ENCODE data around the gene DMAC2. TPM values are rescaled to one million over a fixed set of nuclear protein-coding genes. Genes with fewer than 3 reads are reported as not detected.
"Not testable (repeated sequence)": the region's sequence is repeated elsewhere in the genome, so short reads cannot be mapped to it uniquely, and the experiment has no call there.

DMAC2 gene
- total and polyA plus RNA-seq, 8 donors, result 48.4 to 64.6 (median 58.4) TPM

DNA sequence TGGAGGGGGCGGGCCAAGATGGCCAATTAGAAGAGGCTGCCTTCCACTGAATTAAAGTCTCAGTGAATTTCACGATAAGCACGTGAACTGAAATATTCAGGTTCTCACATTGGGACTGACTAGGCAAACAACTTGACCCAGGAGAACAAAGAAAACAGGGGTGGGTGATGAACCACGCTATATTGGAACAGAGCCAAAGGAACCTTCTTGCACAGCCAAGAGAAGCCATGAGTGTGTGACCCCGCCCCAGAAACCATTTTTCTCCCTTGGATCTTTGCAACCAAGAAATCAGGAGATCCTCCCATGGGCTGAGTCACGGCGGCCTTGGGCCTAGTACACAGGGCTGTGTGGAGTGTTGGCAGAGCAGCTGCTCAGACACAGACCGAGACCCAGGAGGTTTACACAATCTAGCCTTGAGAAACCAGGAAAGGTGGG, 40.1 kb upstream of the DMAC2 start:
- TF ChIP-seq, protein P1, sequence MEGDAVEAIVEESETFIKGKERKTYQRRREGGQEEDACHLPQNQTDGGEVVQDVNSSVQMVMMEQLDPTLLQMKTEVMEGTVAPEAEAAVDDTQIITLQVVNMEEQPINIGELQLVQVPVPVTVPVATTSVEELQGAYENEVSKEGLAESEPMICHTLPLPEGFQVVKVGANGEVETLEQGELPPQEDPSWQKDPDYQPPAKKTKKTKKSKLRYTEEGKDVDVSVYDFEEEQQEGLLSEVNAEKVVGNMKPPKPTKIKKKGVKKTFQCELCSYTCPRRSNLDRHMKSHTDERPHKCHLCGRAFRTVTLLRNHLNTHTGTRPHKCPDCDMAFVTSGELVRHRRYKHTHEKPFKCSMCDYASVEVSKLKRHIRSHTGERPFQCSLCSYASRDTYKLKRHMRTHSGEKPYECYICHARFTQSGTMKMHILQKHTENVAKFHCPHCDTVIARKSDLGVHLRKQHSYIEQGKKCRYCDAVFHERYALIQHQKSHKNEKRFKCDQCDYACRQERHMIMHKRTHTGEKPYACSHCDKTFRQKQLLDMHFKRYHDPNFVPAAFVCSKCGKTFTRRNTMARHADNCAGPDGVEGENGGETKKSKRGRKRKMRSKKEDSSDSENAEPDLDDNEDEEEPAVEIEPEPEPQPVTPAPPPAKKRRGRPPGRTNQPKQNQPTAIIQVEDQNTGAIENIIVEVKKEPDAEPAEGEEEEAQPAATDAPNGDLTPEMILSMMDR (IDR thresholded peaks at IDR 0.05), result no peak
- peak; percentile 66 for ATAC-seq
- H3K4me1 ChIP-seq, result peaks cover 0 to 6% of the 10 kb centered on the region in 2 donors
- H3K9me3 ChIP-seq, result no peaks in the 10 kb centered on the region
- intact Hi-C loops (cut with DNase I), result no loop called here
- peak overlapping the region; percentile 45 to 72 for H3K27ac ChIP-seq
- no peak overlapping the region for H3K4me3 ChIP-seq
- H3K36me3 ChIP-seq, result no peaks in the 10 kb centered on the region
- no peak for DNase-seq
- H3K27me3 ChIP-seq, result peaks cover 0 to 50% of the 10 kb centered on the region in 2 donors

DNA sequence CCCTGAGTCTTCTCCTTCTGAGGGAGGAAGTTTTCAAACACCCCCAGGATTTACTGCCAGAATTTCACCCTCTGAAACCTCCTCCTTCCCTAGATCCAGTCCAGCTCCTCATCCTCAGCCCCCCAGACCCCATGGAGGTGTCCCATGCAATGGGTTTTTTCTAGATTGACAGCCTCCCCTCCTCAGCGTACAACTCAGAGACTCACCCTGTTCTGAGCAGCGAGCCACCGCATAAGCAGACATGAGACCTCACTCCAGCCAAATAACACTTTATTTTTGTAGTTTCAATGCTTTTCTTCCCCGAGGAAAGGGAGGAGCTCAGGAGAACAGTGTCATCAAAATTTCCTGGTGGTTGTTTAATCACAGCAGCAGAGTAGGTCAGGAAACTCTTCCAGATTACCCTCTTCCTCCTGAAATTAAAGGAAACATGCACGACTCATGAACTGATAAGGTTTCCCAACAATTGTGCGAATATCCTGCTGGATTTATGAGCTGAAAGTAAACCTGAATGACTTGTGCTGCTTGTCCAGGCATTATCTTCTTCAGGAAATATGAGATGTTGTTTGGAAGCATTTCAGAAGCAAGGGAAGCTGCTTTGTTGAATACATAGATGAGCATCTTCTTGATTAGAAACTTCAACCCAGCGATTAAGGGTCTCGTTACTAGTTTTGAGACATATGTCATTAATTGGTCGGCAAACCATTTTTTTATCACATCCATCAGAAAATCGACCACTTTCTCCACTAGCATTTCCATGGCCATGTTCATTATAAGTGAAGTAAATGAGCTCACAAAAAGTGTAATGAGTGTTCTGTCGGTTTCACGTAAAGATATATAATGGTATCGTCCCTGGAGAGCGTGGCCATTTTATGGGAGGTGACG, 39.4 kb upstream of the DMAC2 start:
- intact Hi-C loops (cut with DNase I), result no loop called here
- TF ChIP-seq, protein P1 (IDR thresholded peaks at IDR 0.05), result no peak
- Histone ChIP-seq H3K36me3 (no peaks in the 10 kb centered on the region), H3K4me1 (peaks cover 0 to 6% of the 10 kb centered on the region in 2 donors), H3K27ac (peak overlapping the region; percentile 45 to 72), H3K4me3 (peak overlapping the region in 1 of 2 donors; percentile 32), H3K27me3 (peaks cover 0 to 54% of the 10 kb centered on the region in 2 donors), H3K9me3 (no peaks in the 10 kb centered on the region)
- ATAC-seq (peak; percentile 51), DNase-seq (no peak)

DNA sequence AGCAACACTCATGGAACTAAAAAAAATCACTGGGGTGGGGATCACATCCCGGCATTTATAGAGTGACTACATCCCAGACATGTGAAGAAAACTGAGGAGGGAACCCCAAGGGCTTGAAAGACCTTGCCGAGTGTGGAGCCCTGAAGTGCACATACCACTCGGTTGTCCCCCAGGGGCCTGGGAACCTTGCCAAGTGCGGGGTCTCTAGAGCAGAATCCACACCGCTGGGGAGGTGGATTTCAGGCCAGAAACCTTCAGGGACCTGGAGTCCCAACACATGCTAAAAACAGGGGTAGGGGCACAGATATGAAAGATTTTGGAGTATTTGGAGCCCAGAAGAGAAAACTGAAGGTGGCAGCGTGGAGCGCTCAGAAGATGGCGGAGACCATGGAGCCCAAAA, 38.5 kb upstream of the DMAC2 start:
- DNase-seq (no peak), ATAC-seq (no peak)
- Histone ChIP-seq H3K9me3 (no peaks in the 10 kb centered on the region), H3K27ac (peak overlapping the region; percentile 26 to 72), H3K27me3 (peaks cover 0 to 54% of the 10 kb centered on the region in 2 donors), H3K36me3 (no peaks in the 10 kb centered on the region), H3K4me1 (peaks cover 0 to 6% of the 10 kb centered on the region in 2 donors), H3K4me3 (peak overlapping the region in 1 of 2 donors; percentile 32)
- TF ChIP-seq, protein P1 (IDR thresholded peaks at IDR 0.05), result no peak
- intact Hi-C loops (cut with DNase I), result no loop called here

DNA sequence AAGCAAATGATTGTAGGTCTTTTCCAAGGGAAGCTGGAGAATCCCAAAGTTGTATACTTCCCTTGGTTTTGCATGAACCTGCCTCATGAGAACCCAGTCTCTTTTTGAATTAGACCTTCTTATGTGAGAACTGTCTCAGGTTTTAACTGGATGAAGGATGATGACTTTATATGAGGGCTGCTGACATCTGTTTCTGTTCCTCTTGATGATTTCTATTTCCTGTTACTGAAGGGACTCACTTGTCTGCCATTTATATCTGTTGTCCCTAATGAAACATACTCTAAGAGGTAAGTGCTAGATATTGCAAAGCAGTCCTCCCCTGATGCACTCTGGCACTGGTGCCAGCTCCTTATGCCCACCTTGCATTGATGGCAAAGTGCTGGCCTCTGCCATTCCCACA, 36.9 kb upstream of the DMAC2 start:
- H3K27me3 ChIP-seq, result peaks cover 0 to 58% of the 10 kb centered on the region in 2 donors
- H3K4me1 ChIP-seq, result peaks cover 0 to 6% of the 10 kb centered on the region in 2 donors
- TF ChIP-seq, protein P1 (IDR thresholded peaks at IDR 0.05), result no peak
- intact Hi-C loops (cut with DNase I), result no loop called here
- no peak overlapping the region for H3K27ac ChIP-seq
- no peak overlapping the region for H3K4me3 ChIP-seq
- H3K36me3 ChIP-seq, result no peaks in the 10 kb centered on the region
- H3K9me3 ChIP-seq, result no peaks in the 10 kb centered on the region
- DNase-seq (no peak), ATAC-seq (no peak)

DNA sequence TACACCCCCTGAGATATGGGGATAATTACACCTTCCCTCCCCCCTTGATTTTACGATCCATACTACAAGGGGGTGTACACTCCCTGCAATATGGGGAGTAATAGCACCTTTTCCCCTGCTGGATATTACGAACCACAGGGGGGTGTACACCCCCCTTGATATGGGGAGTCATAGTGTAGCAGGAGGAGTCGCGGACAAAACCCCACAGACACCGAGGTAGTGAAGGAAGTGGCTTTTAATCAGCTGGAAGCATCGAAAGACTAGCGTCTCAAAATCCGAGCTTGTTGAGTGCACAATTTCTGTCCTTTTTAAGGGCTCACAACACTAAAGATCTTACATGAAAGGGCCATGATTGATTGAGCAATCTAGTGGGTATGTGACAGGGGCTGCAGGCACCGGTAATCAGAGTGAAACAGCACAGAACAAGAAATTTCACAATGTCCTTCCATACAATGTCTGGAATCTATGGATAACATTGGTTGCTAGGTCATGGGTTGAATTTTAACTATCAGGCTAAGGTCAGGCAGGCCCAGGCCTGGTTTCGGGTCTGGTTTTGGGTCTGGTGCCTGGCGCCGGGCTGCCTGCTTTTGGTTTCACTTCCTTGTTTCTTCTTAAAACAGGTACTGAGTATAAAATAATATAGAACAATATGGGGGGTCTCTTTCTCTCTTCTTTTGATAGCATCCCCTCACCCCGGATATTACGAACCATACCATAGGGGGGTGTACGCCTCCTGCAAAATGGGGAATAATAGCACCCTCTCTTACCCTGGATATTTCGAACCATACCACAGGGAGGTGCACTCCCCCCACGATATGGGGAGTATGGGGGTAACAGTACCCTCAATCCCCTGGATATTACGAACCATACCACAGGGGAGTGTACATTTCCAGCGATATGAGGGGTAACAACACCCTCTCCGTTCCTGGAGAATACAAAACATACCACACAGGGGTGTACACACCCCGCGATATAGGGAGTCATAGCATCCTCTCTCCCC, 23.8 kb upstream of the DMAC2 start:
- H3K27ac ChIP-seq; DNase-seq; H3K9me3 ChIP-seq; H3K4me3 ChIP-seq; H3K36me3 ChIP-seq; ATAC-seq; H3K4me1 ChIP-seq; intact Hi-C loops (cut with DNase I): not testable (repeated sequence)
- peaks cover 7 to 65% of the 10 kb centered on the region in 2 donors for H3K27me3 ChIP-seq
